Hepatocyte (in vitro differentiated cells): Measurements from ENCODE around the gene LRRC4. TPM values are rescaled to one million over a fixed set of nuclear protein-coding genes. Genes with fewer than 3 reads are reported as not detected.

Source experiments
- DNase-seq: peaks from one replicate; pipeline ENCODE4 v3.0.0-alpha.2; 2016; ENCODE audit warnings: low spot score
- H2AFZ ChIP-seq: fragments of 200-600 bp; sonication (generic); 2 replicates; pipeline ENCODE4 v1.6.0; 2016; ENCODE audit warnings: antibody characterized with exemption, mild to moderate bottlenecking
- H3K27ac ChIP-seq: fragments of 200-600 bp; sonication (generic); 2 replicates; pipeline ENCODE4 v1.5.1; 2016; ENCODE audit warnings: mild to moderate bottlenecking
- H3K27me3 ChIP-seq: fragments of 200-600 bp; sonication (generic); 2 replicates; pipeline ENCODE4 v1.6.1; 2016
- H3K36me3 ChIP-seq: fragments of 200-600 bp; sonication (generic); replicated peaks from 2 replicates; pipeline ENCODE4 v1.5.1; 2016; ENCODE audit warnings: low read depth; ENCODE audit not compliant: insufficient read depth
- H3K4me1 ChIP-seq: fragments of 200-600 bp; sonication (generic); 2 replicates; pipeline ENCODE4 v1.5.1; 2016; ENCODE audit warnings: mild to moderate bottlenecking, moderate library complexity; ENCODE audit not compliant: insufficient read depth
- H3K4me2 ChIP-seq: fragments of 200-600 bp; sonication (generic); 2 replicates; pipeline ENCODE4 v1.6.0; 2016
- H3K4me3 ChIP-seq: fragments of 200-600 bp; sonication (generic); 2 replicates; pipeline ENCODE4 v1.5.1; 2016; ENCODE audit warnings: mild to moderate bottlenecking
- H3K79me2 ChIP-seq: fragments of 200-600 bp; sonication (generic); 2 replicates; pipeline ENCODE4 v1.6.0; 2017; ENCODE audit warnings: mild to moderate bottlenecking
- H3K9me2 ChIP-seq: fragments of 200-600 bp; sonication (generic); replicated peaks from 2 replicates; pipeline ENCODE4 v1.6.0; 2017; ENCODE audit warnings: mild to moderate bottlenecking; ENCODE audit not compliant: insufficient read depth
- H3K9me3 ChIP-seq: fragments of 200-600 bp; sonication (generic); 2 replicates; pipeline ENCODE4 v1.5.1; 2016; ENCODE audit warnings: low read depth, mild to moderate bottlenecking
- H4K20me1 ChIP-seq: fragments of 200-600 bp; sonication (generic); 2 replicates; pipeline ENCODE4 v1.6.0; 2016; ENCODE audit warnings: mild to moderate bottlenecking; ENCODE audit not compliant: insufficient read depth, poor library complexity, severe bottlenecking
- CTCF ChIP-seq: fragments of 200-600 bp; sonication (generic); IDR thresholded peaks from 2 replicates; pipeline ENCODE4 v1.5.1; 2016; ENCODE audit warnings: antibody characterized with exemption, mild to moderate bottlenecking; ENCODE audit not compliant: poor library complexity
- EZH2 ChIP-seq: fragments of 200-600 bp; sonication (generic); IDR thresholded peaks from 2 replicates; pipeline ENCODE4 v1.6.1; 2016; ENCODE audit warnings: antibody characterized with exemption, mild to moderate bottlenecking, borderline replicate concordance
- EZH2phosphoT487 ChIP-seq: fragments of 200-600 bp; sonication (generic); IDR thresholded peaks from one replicate; pipeline ENCODE4 v1.6.1; 2018; ENCODE audit warnings: antibody characterized with exemption, mild to moderate bottlenecking, low read depth, moderate library complexity; ENCODE audit not compliant: unreplicated experiment, severe bottlenecking
- WGBS: methylation state at CpG from one replicate; pipeline ENCODE4 v1.1.6; 2016; ENCODE audit warnings: low lambda C conversion rate; ENCODE audit errors: missing lambda C conversion rate; 5-methylcytosine and 5-hydroxymethylcytosine counted together
- polyA plus RNA-seq: library from polyadenylated mRNA; unstranded; fragments of >200 nt; fragmentation: Nextera tagmentation; extraction: Ambion mirVana; gene quantifications from 2 replicates; pipeline ENCODE4 v1.2.1, GENCODE V29; 2016
- total RNA-seq: library from RNA; depleted of rRNA; stranded (reverse); fragments of >200 nt; gene quantifications from 2 replicates; pipeline ENCODE4 v1.2.3, GENCODE V29; 2014

LRRC4 gene
- total RNA-seq: 15.1 TPM in 2 replicates
- 3.5 and 3.9 TPM in 2 replicates for polyA plus RNA-seq

GRCh38 chr7:128030654-128031611 lies at the start of gene LRRC4:
TSS of gene LRRC4 (minus strand) at chr7:128031437. CDS start at chr7:128030640, 797 bp downstream.
- peaks cover 17% of the 10 kb centered on the region for H3K4me1 ChIP-seq
- TF ChIP-seq EZH2phosphoT487 (no peak), CTCF (peak; percentile 2), EZH2 (no peak)
- WGBS: 9% methylated on average over 58 of the region's 87 CpGs
- peaks cover 3% of the 10 kb centered on the region for H3K27me3 ChIP-seq
- peak; percentile 74 for DNase-seq
- H3K4me2 ChIP-seq: peak within 1 kb of the TSS; percentile 98
- H4K20me1 ChIP-seq: peaks cover 57% of the 10 kb centered on the region
- no peak within 1 kb of the TSS for H2AFZ ChIP-seq
- H3K4me3 ChIP-seq: peak within 1 kb of the TSS; percentile 47
- peak within 1 kb of the TSS; percentile 65 for H3K27ac ChIP-seq
- no peaks in the 10 kb centered on the region for H3K36me3 ChIP-seq
- no peaks in the 10 kb centered on the region for H3K9me2 ChIP-seq
- no peaks in the 10 kb centered on the region for H3K9me3 ChIP-seq
- peaks cover 52% of the 10 kb centered on the region for H3K79me2 ChIP-seq

- Histone ChIP-seq H3K4me2 (no peak overlapping the region), H3K9me3 (no peaks in the 10 kb centered on the region), H4K20me1 (no peaks in the 10 kb centered on the region), H3K27me3 (no peaks in the 10 kb centered on the region), H3K79me2 (no peaks in the 10 kb centered on the region), H3K36me3 (no peaks in the 10 kb centered on the region), H3K4me1 (no peaks in the 10 kb centered on the region), H3K4me3 (no peak overlapping the region), H3K27ac (no peak overlapping the region), H2AFZ (no peak overlapping the region), H3K9me2 (no peaks in the 10 kb centered on the region)
- 92% methylated on average over 7 of the region's 7 CpGs for WGBS
- no peak for DNase-seq
- TF ChIP-seq CTCF (no peak), EZH2 (no peak), EZH2phosphoT487 (no peak)
Observed at GRCh38 chr7:128080169-128080568, 48.9 kb upstream of the LRRC4 start.

GRCh38 chr7:128078309-128078708 lies 47.1 kb upstream of the LRRC4 start:
- Histone ChIP-seq H3K27me3 (no peaks in the 10 kb centered on the region), H3K79me2 (no peaks in the 10 kb centered on the region), H3K9me2 (no peaks in the 10 kb centered on the region), H2AFZ (no peak overlapping the region), H3K4me3 (no peak overlapping the region), H3K4me2 (no peak overlapping the region), H3K27ac (no peak overlapping the region), H4K20me1 (no peaks in the 10 kb centered on the region), H3K9me3 (no peaks in the 10 kb centered on the region), H3K36me3 (no peaks in the 10 kb centered on the region), H3K4me1 (no peaks in the 10 kb centered on the region)
- no peak for TF ChIP-seq EZH2phosphoT487
- TF ChIP-seq CTCF: no peak
- TF ChIP-seq EZH2: no peak
- WGBS: 100% methylated on average over 3 of the region's 3 CpGs
- no peak for DNase-seq
